Gastroesophageal sphincter (tissue), 3 donors: ENCODE results near the gene MITF.

ENCODE experiments used
- CTCF ChIP-seq, 4 experiments: fragments of 200-600 bp in 2 of 4; fragments of 450-650 bp in 2 of 4; sonication (generic) in 1 of 4; IDR thresholded peaks; one replicate each; pipeline ENCODE4 v1.5.1; 2017 to 2019; ENCODE audit warnings: antibody characterized with exemption in 4 of 4, mild to moderate bottlenecking in 2 of 4, moderate library complexity in 2 of 4
- EP300 ChIP-seq: sonication (generic); formaldehyde crosslinking; IDR thresholded peaks from one replicate; pipeline ENCODE4 v1.6.1; 2017; ENCODE audit warnings: antibody characterized with exemption, mild to moderate bottlenecking
- POLR2A ChIP-seq, 2 donors: fragments of 450-650 bp; IDR thresholded peaks; one replicate each; pipeline ENCODE4 v1.6.1; 2017; ENCODE audit warnings: antibody characterized with exemption in 2 of 2, mild to moderate bottlenecking in 2 of 2, moderate library complexity in 1 of 2
- POLR2AphosphoS5 ChIP-seq: sonication (generic); formaldehyde crosslinking; IDR thresholded peaks from one replicate; pipeline ENCODE4 v1.6.1; 2017; ENCODE audit warnings: antibody characterized with exemption

GRCh38 chr3:69743975-69744906 lies 5.0 kb downstream of the MITF start:
- no peak for TF ChIP-seq CTCF (IDR thresholded peaks at IDR 0.05)
- no peak for TF ChIP-seq POLR2AphosphoS5
- no peak for TF ChIP-seq EP300
- no peak for TF ChIP-seq POLR2A (IDR thresholded peaks at IDR 0.05)
